ENCODE measurements around the gene ZNF326. TPM values are rescaled to one million over a fixed set of nuclear protein-coding genes. Genes with fewer than 3 reads are reported as not detected.

ZNF326 gene
- polyA plus RNA-seq, 1 of the 3 experiments (the other 2 are of a cell fraction): 16.4 TPM

DNA sequence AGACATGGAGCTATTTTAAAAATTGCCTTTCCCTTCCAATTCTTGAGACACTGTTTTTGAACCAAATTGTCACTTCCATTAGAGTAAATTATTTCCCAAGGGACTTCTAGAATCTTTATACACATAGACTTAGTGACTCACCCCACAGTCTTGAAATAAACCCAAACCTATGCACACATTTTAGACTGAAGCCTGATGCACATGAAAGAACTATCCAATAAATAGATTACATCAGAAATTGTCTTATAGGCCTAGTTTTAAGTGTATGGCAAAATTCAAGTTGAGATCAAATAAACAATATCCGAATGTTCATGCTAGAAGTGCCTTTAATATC lies 32.2 kb upstream of the ZNF326 start:
- POLR2A ChIA-PET: no interaction called here
- Histone ChIP-seq H3K4me3 (ENCODE audit: low read depth in 2 of 2, low read length in 1 of 2) (no peak overlapping the region), H3K79me2 (ENCODE audit: insufficient read depth) (no peaks in the 10 kb centered on the region), H2AFZ (ENCODE audit: low read depth) (no peak overlapping the region), H3F3A (replicated peaks; ENCODE audit: insufficient read depth) (peaks cover 10% of the 10 kb centered on the region), H3K27me3 (ENCODE audit: insufficient read depth) (no peaks in the 10 kb centered on the region), H3K4me1 (ENCODE audit: control insufficient read depth in 1 of 2, insufficient read depth in 2 of 2, low read depth in 1 of 2, low read length in 1 of 2) (peaks cover 0 to 6% of the 10 kb centered on the region in 2 experiments; a peak in 2 of 4 replicates), H4K20me1 (ENCODE audit: insufficient read depth) (no peaks in the 10 kb centered on the region), H3K9me2 (no peaks in the 10 kb centered on the region), H3K9me3 (no peaks in the 10 kb centered on the region), H3K4me2 (no peak overlapping the region), H3K27ac (ENCODE audit: low read depth in 2 of 2, low read length in 1 of 2) (peak overlapping the region in 1 of 2 experiments; percentile 44; a peak in 2 of 4 replicates), H3K9ac (no peak overlapping the region), H3K36me3 (replicated peaks in 1 of 2; ENCODE audit: control insufficient read depth in 1 of 2, insufficient read depth in 2 of 2, low read length in 1 of 2) (no peaks in the 10 kb centered on the region)
- TF ChIP-seq, protein P1, sequence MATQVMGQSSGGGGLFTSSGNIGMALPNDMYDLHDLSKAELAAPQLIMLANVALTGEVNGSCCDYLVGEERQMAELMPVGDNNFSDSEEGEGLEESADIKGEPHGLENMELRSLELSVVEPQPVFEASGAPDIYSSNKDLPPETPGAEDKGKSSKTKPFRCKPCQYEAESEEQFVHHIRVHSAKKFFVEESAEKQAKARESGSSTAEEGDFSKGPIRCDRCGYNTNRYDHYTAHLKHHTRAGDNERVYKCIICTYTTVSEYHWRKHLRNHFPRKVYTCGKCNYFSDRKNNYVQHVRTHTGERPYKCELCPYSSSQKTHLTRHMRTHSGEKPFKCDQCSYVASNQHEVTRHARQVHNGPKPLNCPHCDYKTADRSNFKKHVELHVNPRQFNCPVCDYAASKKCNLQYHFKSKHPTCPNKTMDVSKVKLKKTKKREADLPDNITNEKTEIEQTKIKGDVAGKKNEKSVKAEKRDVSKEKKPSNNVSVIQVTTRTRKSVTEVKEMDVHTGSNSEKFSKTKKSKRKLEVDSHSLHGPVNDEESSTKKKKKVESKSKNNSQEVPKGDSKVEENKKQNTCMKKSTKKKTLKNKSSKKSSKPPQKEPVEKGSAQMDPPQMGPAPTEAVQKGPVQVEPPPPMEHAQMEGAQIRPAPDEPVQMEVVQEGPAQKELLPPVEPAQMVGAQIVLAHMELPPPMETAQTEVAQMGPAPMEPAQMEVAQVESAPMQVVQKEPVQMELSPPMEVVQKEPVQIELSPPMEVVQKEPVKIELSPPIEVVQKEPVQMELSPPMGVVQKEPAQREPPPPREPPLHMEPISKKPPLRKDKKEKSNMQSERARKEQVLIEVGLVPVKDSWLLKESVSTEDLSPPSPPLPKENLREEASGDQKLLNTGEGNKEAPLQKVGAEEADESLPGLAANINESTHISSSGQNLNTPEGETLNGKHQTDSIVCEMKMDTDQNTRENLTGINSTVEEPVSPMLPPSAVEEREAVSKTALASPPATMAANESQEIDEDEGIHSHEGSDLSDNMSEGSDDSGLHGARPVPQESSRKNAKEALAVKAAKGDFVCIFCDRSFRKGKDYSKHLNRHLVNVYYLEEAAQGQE (IDR thresholded peaks at IDR 0.05; ENCODE audit: low read depth, low read length): no peak
- no peak for TF ChIP-seq GABPA (IDR thresholded peaks at IDR 0.05; ENCODE audit: low read depth)
- no peak for TF ChIP-seq YY1 (IDR thresholded peaks at IDR 0.05; ENCODE audit: low read depth)
- no peak for TF ChIP-seq TCF12 (IDR thresholded peaks at IDR 0.05)
- TF ChIP-seq JUND (IDR thresholded peaks at IDR 0.05): no peak
- no peak for TF ChIP-seq EZH2phosphoT487 (IDR thresholded peaks at IDR 0.05; ENCODE audit: borderline replicate concordance, low read depth)
- TF ChIP-seq MEF2A (IDR thresholded peaks at IDR 0.05; ENCODE audit: borderline replicate concordance, low read depth): no peak
- TF ChIP-seq MXI1 (IDR thresholded peaks at IDR 0.05; ENCODE audit: low read depth, low read length): no peak
- TF ChIP-seq, protein P2, sequence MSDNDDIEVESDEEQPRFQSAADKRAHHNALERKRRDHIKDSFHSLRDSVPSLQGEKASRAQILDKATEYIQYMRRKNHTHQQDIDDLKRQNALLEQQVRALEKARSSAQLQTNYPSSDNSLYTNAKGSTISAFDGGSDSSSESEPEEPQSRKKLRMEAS (IDR thresholded peaks at IDR 0.05; ENCODE audit: low read depth): no peak
- no peak for TF ChIP-seq FOXM1 (IDR thresholded peaks at IDR 0.05; ENCODE audit: low read depth)
- no peak for TF ChIP-seq SIN3A (IDR thresholded peaks at IDR 0.05; ENCODE audit: borderline replicate concordance, low read depth, low read length)
- TF ChIP-seq NFIC (IDR thresholded peaks at IDR 0.05; ENCODE audit: borderline replicate concordance): no peak
- TF ChIP-seq FOXJ3 (CRISPR knock-in tag; IDR thresholded peaks at IDR 0.05): no peak
- TF ChIP-seq, protein P3, sequence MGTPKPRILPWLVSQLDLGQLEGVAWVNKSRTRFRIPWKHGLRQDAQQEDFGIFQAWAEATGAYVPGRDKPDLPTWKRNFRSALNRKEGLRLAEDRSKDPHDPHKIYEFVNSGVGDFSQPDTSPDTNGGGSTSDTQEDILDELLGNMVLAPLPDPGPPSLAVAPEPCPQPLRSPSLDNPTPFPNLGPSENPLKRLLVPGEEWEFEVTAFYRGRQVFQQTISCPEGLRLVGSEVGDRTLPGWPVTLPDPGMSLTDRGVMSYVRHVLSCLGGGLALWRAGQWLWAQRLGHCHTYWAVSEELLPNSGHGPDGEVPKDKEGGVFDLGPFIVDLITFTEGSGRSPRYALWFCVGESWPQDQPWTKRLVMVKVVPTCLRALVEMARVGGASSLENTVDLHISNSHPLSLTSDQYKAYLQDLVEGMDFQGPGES (IDR thresholded peaks at IDR 0.05; ENCODE audit: low read depth, low read length): no peak
- TF ChIP-seq, protein P4, sequence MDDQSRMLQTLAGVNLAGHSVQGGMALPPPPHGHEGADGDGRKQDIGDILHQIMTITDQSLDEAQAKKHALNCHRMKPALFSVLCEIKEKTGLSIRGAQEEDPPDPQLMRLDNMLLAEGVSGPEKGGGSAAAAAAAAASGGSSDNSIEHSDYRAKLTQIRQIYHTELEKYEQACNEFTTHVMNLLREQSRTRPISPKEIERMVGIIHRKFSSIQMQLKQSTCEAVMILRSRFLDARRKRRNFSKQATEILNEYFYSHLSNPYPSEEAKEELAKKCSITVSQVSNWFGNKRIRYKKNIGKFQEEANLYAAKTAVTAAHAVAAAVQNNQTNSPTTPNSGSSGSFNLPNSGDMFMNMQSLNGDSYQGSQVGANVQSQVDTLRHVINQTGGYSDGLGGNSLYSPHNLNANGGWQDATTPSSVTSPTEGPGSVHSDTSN (IDR thresholded peaks at IDR 0.05): no peak
- TF ChIP-seq, protein P5, sequence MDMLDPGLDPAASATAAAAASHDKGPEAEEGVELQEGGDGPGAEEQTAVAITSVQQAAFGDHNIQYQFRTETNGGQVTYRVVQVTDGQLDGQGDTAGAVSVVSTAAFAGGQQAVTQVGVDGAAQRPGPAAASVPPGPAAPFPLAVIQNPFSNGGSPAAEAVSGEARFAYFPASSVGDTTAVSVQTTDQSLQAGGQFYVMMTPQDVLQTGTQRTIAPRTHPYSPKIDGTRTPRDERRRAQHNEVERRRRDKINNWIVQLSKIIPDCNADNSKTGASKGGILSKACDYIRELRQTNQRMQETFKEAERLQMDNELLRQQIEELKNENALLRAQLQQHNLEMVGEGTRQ (IDR thresholded peaks at IDR 0.05; ENCODE audit: borderline replicate concordance, low read depth, low read length): no peak
- TF ChIP-seq, protein P6, sequence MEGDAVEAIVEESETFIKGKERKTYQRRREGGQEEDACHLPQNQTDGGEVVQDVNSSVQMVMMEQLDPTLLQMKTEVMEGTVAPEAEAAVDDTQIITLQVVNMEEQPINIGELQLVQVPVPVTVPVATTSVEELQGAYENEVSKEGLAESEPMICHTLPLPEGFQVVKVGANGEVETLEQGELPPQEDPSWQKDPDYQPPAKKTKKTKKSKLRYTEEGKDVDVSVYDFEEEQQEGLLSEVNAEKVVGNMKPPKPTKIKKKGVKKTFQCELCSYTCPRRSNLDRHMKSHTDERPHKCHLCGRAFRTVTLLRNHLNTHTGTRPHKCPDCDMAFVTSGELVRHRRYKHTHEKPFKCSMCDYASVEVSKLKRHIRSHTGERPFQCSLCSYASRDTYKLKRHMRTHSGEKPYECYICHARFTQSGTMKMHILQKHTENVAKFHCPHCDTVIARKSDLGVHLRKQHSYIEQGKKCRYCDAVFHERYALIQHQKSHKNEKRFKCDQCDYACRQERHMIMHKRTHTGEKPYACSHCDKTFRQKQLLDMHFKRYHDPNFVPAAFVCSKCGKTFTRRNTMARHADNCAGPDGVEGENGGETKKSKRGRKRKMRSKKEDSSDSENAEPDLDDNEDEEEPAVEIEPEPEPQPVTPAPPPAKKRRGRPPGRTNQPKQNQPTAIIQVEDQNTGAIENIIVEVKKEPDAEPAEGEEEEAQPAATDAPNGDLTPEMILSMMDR (IDR thresholded peaks at IDR 0.05): no peak
- CTCF ChIA-PET: interaction anchor here (1.0 to 2.1 kb wide), 3 partner anchors 23 to 964 kb away, joined by 3 to 7 read pairs (median 3); no protein-coding TSS in a partner anchor
- no peak for DNase-seq
- WGBS (ENCODE audit: low lambda C conversion rate): 74% methylated on average over 1 of the region's 1 CpG
